Karpas-422 (cell line): Measurements from ENCODE around the gene STK36. TPM values are rescaled to one million over a fixed set of nuclear protein-coding genes. Genes with fewer than 3 reads are reported as not detected.

ENCODE experiments used
- DNase-seq: peaks from one replicate; pipeline ENCODE4 v3.0.0-alpha.2; 2015
- H2AFZ ChIP-seq: fragments of 200-600 bp; sonication (generic); 2 replicates; pipeline ENCODE4 v1.6.1; 2014; ENCODE audit warnings: antibody characterized with exemption, low read length, mixed read lengths
- H3K27ac ChIP-seq: fragments of 200-600 bp; sonication (generic); 2 replicates; pipeline ENCODE4 v1.5.1; 2014; ENCODE audit warnings: mild to moderate bottlenecking, low read length, moderate library complexity
- H3K27me3 ChIP-seq: fragments of 200-600 bp; sonication (generic); 2 replicates; pipeline ENCODE4 v1.6.1; 2014; ENCODE audit warnings: low read length, mixed read lengths
- H3K36me3 ChIP-seq: fragments of 200-600 bp; sonication (generic); 2 replicates; pipeline ENCODE4 v1.6.1; 2014; ENCODE audit warnings: low read length, mixed read lengths; ENCODE audit not compliant: insufficient read depth
- H3K4me1 ChIP-seq: fragments of 200-600 bp; sonication (generic); 2 replicates; pipeline ENCODE4 v1.6.1; 2014; ENCODE audit warnings: mild to moderate bottlenecking, low read length, mixed read lengths
- H3K4me2 ChIP-seq: fragments of 200-600 bp; sonication (generic); 2 replicates; pipeline ENCODE4 v1.6.1; 2014; ENCODE audit warnings: low read length, low read depth, mild to moderate bottlenecking; ENCODE audit not compliant: poor library complexity, severe bottlenecking
- H3K4me3 ChIP-seq: fragments of 200-600 bp; sonication (generic); 2 replicates; pipeline ENCODE4 v1.5.1; 2014; ENCODE audit warnings: mild to moderate bottlenecking, antibody characterized with exemption, low read length, mixed read lengths
- H3K79me2 ChIP-seq: fragments of 200-600 bp; sonication (generic); 2 replicates; pipeline ENCODE4 v1.6.1; 2014; ENCODE audit warnings: mild to moderate bottlenecking, low read length, mixed read lengths
- H3K9ac ChIP-seq: fragments of 200-600 bp; sonication (generic); 2 replicates; pipeline ENCODE4 v1.6.0; 2014; ENCODE audit warnings: low read length
- H3K9me2 ChIP-seq: fragments of 200-600 bp; sonication (generic), shearing (Covaris generic); replicated peaks from 2 replicates; pipeline ENCODE4 v1.6.0; 2014; ENCODE audit warnings: mild to moderate bottlenecking, low read length, moderate library complexity; ENCODE audit not compliant: insufficient read depth
- H3K9me3 ChIP-seq: fragments of 300-700, 200-600 bp; sonication (generic); 2 replicates; pipeline ENCODE4 v1.6.1; 2014; ENCODE audit warnings: low read length, mixed read lengths
- H4K20me1 ChIP-seq: fragments of 200-600 bp; sonication (generic); 2 replicates; pipeline ENCODE4 v1.6.1; 2014; ENCODE audit warnings: mild to moderate bottlenecking, antibody characterized with exemption, low read length, low read depth; ENCODE audit not compliant: insufficient read depth
- total RNA-seq: library from RNA; depleted of rRNA; stranded (reverse); fragments of >200 nt; shearing (Covaris generic); gene quantifications from 2 replicates; pipeline ENCODE4 v1.2.3, GENCODE V29; 2014; ENCODE audit warnings: low replicate concordance

The STK36 gene
- total RNA-seq, 1 experiment from 2014 or later: 33.5 TPM

GRCh38 chr2:218638372-218638771 is 33.5 kb upstream of the STK36 start:
- Histone ChIP-seq H2AFZ (no peak overlapping the region), H4K20me1 (no peaks in the 10 kb centered on the region), H3K9ac (no peak overlapping the region), H3K9me2 (no peaks in the 10 kb centered on the region), H3K36me3 (peaks cover 28% of the 10 kb centered on the region), H3K27ac (no peak overlapping the region), H3K79me2 (no peaks in the 10 kb centered on the region), H3K9me3 (no peaks in the 10 kb centered on the region), H3K4me2 (no peak overlapping the region), H3K4me3 (no peak overlapping the region), H3K27me3 (no peaks in the 10 kb centered on the region), H3K4me1 (no peaks in the 10 kb centered on the region)
- DNase-seq: no peak

GRCh38 chr2:218642121-218642656 is 29.7 kb upstream of the STK36 start:
- H3K36me3 ChIP-seq: peaks cover 15% of the 10 kb centered on the region
- no peak overlapping the region for H3K4me3 ChIP-seq
- no peak for DNase-seq
- H3K9me2 ChIP-seq: no peaks in the 10 kb centered on the region
- H3K4me2 ChIP-seq: no peak overlapping the region
- H4K20me1 ChIP-seq: no peaks in the 10 kb centered on the region
- H3K27me3 ChIP-seq: no peaks in the 10 kb centered on the region
- H3K27ac ChIP-seq: no peak overlapping the region
- H3K9ac ChIP-seq: no peak overlapping the region
- no peaks in the 10 kb centered on the region for H3K4me1 ChIP-seq
- H3K79me2 ChIP-seq: no peaks in the 10 kb centered on the region
- no peaks in the 10 kb centered on the region for H3K9me3 ChIP-seq
- no peak overlapping the region for H2AFZ ChIP-seq

- H3K4me1 ChIP-seq: no peaks in the 10 kb centered on the region
- H3K9me2 ChIP-seq: no peaks in the 10 kb centered on the region
- H3K4me3 ChIP-seq: no peak overlapping the region
- no peaks in the 10 kb centered on the region for H3K27me3 ChIP-seq
- H3K9ac ChIP-seq: no peak overlapping the region
- no peak for DNase-seq
- H3K4me2 ChIP-seq: no peak overlapping the region
- H4K20me1 ChIP-seq: 0 out of 2 replicates have a peak, but pooled peaks cover 4% of the 10 kb centered on the region
- H3K27ac ChIP-seq: no peak overlapping the region
- H3K36me3 ChIP-seq: peaks cover 20% of the 10 kb centered on the region
- no peaks in the 10 kb centered on the region for H3K9me3 ChIP-seq
- H3K79me2 ChIP-seq: peaks cover 5% of the 10 kb centered on the region
- H2AFZ ChIP-seq: no peak overlapping the region
Observed at GRCh38 chr2:218642786-218643185, 29.1 kb upstream of the STK36 start.

- no peak for DNase-seq
- peaks cover 7% of the 10 kb centered on the region; the same call in 1 of the 2 replicates for H4K20me1 ChIP-seq
- no peaks in the 10 kb centered on the region for H3K4me1 ChIP-seq
- H3K79me2 ChIP-seq: peaks cover 11% of the 10 kb centered on the region
- H3K9me2 ChIP-seq: no peaks in the 10 kb centered on the region
- no peaks in the 10 kb centered on the region for H3K27me3 ChIP-seq
- no peak overlapping the region for H2AFZ ChIP-seq
- H3K4me2 ChIP-seq: no peak overlapping the region
- H3K36me3 ChIP-seq: peaks cover 31% of the 10 kb centered on the region
- H3K9ac ChIP-seq: no peak overlapping the region
- no peak overlapping the region for H3K4me3 ChIP-seq
- H3K9me3 ChIP-seq: no peaks in the 10 kb centered on the region
- H3K27ac ChIP-seq: no peak overlapping the region
Observed at GRCh38 chr2:218643751-218644310, 28.1 kb upstream of the STK36 start.

GRCh38 chr2:218644721-218645120 is 27.2 kb upstream of the STK36 start:
- H3K9me3 ChIP-seq: no peaks in the 10 kb centered on the region
- H3K27me3 ChIP-seq: no peaks in the 10 kb centered on the region
- H3K79me2 ChIP-seq: peaks cover 11% of the 10 kb centered on the region
- H3K27ac ChIP-seq: no peak overlapping the region
- H4K20me1 ChIP-seq: peaks cover 7% of the 10 kb centered on the region; the same call in 1 of the 2 replicates
- no peak overlapping the region for H3K4me2 ChIP-seq
- no peak for DNase-seq
- H3K4me1 ChIP-seq: no peaks in the 10 kb centered on the region
- H3K4me3 ChIP-seq: no peak overlapping the region
- no peak overlapping the region for H3K9ac ChIP-seq
- H3K36me3 ChIP-seq: peaks cover 33% of the 10 kb centered on the region
- H2AFZ ChIP-seq: no peak overlapping the region
- H3K9me2 ChIP-seq: no peaks in the 10 kb centered on the region

- DNase-seq: no peak
- no peak overlapping the region for H3K4me2 ChIP-seq
- no peaks in the 10 kb centered on the region for H3K9me3 ChIP-seq
- peaks cover 7% of the 10 kb centered on the region; the same call in 1 of the 2 replicates for H4K20me1 ChIP-seq
- H2AFZ ChIP-seq: no peak overlapping the region
- H3K4me1 ChIP-seq: no peaks in the 10 kb centered on the region
- H3K27ac ChIP-seq: no peak overlapping the region
- H3K36me3 ChIP-seq: peaks cover 36% of the 10 kb centered on the region
- H3K9me2 ChIP-seq: no peaks in the 10 kb centered on the region
- H3K9ac ChIP-seq: no peak overlapping the region
- no peak overlapping the region for H3K4me3 ChIP-seq
- no peaks in the 10 kb centered on the region for H3K27me3 ChIP-seq
- peaks cover 11% of the 10 kb centered on the region for H3K79me2 ChIP-seq
Observed at GRCh38 chr2:218645126-218645525, 26.8 kb upstream of the STK36 start.

GRCh38 chr2:218648088-218648786 is 23.6 kb upstream of the STK36 start:
- Histone ChIP-seq H3K4me2 (no peak overlapping the region), H3K4me1 (no peaks in the 10 kb centered on the region), H3K9me3 (no peaks in the 10 kb centered on the region), H3K9ac (no peak overlapping the region), H3K4me3 (no peak overlapping the region), H3K36me3 (peaks cover 36% of the 10 kb centered on the region), H4K20me1 (peaks cover 7% of the 10 kb centered on the region; the same call in 1 of the 2 replicates), H3K79me2 (peaks cover 11% of the 10 kb centered on the region), H2AFZ (no peak overlapping the region), H3K9me2 (no peaks in the 10 kb centered on the region), H3K27me3 (no peaks in the 10 kb centered on the region), H3K27ac (no peak overlapping the region)
- DNase-seq: peak; percentile 88

- Histone ChIP-seq H2AFZ (no peak overlapping the region), H3K27me3 (no peaks in the 10 kb centered on the region), H3K4me2 (no peak overlapping the region), H3K9ac (no peak overlapping the region), H3K27ac (no peak overlapping the region), H3K79me2 (peaks cover 11% of the 10 kb centered on the region), H4K20me1 (peaks cover 7% of the 10 kb centered on the region; the same call in 1 of the 2 replicates), H3K9me3 (no peaks in the 10 kb centered on the region), H3K9me2 (no peaks in the 10 kb centered on the region), H3K4me1 (no peaks in the 10 kb centered on the region), H3K4me3 (no peak overlapping the region), H3K36me3 (peaks cover 36% of the 10 kb centered on the region)
- no peak for DNase-seq
Observed at GRCh38 chr2:218648787-218649100, 23.1 kb upstream of the STK36 start.
